Fibroblast of villous mesenchyme (primary cell): ENCODE results near the gene SS18L1. TPM values are rescaled to one million over a fixed set of nuclear protein-coding genes. Genes with fewer than 3 reads are reported as not detected.

Source experiments
- DNase-seq: peaks from one replicate; pipeline ENCODE4 v3.0.0-alpha.2; 2010; ENCODE audit warnings: low read depth
- H3K4me3 ChIP-seq: 2 replicates; pipeline ENCODE4 v1.5.1; 2011; ENCODE audit warnings: low read depth, mild to moderate bottlenecking, low read length
- total RNA-seq: library from RNA; depleted of rRNA; stranded (reverse); fragments of >200 nt; gene quantifications from 2 replicates; pipeline ENCODE4 v1.2.3, GENCODE V29; 2012
- TF ChIP-seq, protein P1 (sequence below): IDR thresholded peaks from 2 replicates; pipeline ENCODE4 v1.5.1; 2012; ENCODE audit warnings: low read depth, mild to moderate bottlenecking, low read length; ENCODE audit not compliant: insufficient read depth

Gene SS18L1
- total RNA-seq: 14.2 and 14.8 TPM in 2 replicates

GRCh38 chr20:62143081-62143956, at the start of gene SS18L1, which contains the start of gene PSMA7:
Gene SS18L1, plus strand, starts transcription at chr20:62143769. Its CDS starts 52 bp downstream, at chr20:62143821.
Gene PSMA7, minus strand, starts transcription at chr20:62143394. Its CDS starts 91 bp downstream, at chr20:62143303.
- TF ChIP-seq, protein P1, sequence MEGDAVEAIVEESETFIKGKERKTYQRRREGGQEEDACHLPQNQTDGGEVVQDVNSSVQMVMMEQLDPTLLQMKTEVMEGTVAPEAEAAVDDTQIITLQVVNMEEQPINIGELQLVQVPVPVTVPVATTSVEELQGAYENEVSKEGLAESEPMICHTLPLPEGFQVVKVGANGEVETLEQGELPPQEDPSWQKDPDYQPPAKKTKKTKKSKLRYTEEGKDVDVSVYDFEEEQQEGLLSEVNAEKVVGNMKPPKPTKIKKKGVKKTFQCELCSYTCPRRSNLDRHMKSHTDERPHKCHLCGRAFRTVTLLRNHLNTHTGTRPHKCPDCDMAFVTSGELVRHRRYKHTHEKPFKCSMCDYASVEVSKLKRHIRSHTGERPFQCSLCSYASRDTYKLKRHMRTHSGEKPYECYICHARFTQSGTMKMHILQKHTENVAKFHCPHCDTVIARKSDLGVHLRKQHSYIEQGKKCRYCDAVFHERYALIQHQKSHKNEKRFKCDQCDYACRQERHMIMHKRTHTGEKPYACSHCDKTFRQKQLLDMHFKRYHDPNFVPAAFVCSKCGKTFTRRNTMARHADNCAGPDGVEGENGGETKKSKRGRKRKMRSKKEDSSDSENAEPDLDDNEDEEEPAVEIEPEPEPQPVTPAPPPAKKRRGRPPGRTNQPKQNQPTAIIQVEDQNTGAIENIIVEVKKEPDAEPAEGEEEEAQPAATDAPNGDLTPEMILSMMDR: no peak
- peak; percentile 88 for DNase-seq
- H3K4me3 ChIP-seq: peak within 1 kb of the TSS; percentile 78

- DNase-seq: no peak
- TF ChIP-seq, protein P1: no peak
- no peak overlapping the region for H3K4me3 ChIP-seq
Observed at GRCh38 chr20:62096421-62097380, 46.9 kb upstream of the SS18L1 start.

DNA sequence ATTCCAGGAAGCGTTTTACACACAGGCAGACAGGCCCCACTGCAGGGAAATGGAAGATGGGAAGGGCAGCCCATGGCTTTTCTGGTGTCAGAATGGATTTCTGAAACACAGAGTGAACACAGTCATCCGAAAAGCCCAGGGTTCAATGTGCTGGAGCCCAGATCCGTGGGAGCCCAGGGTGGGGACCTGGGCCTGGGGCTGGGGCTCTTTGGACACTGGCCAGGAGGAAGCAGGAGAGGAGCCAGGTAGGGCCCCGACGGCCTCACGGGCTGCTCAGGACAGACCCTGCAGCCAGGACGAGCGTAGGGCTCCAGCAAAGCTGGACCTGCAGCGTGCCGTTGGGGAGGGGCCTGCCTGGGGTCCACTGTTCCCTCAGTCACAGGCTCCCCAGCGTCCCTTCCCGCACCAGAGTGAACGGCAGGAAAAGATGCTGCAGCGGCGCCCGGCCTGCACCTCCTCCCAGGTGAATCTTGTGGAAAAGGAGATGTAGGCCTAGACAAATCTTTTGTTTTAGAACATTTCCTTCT, 45.6 kb upstream of the SS18L1 start:
- H3K4me3 ChIP-seq: no peak overlapping the region
- TF ChIP-seq, protein P1: no peak
- no peak for DNase-seq

DNA sequence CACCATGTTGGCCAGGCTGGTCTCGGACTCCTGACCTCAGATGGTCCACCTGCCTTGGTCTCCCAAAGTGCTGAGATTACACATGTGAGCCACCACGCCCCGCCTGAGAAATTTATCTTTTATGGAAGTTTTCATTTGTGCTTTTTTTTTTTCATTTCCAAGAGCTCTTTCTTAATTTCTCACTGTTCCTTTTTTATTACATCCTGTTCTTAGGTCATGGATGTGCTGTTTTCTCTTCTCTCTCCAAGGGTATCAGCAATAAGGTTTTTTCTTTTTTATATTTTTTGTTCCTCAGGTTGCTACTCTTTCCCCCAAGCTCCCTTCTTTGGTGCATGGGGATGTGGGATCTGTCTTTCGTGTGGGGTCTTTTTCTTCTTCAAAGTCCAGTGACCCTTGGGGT, 42.5 kb upstream of the SS18L1 start:
- TF ChIP-seq, protein P1: no peak
- no peak for DNase-seq
- no peak overlapping the region for H3K4me3 ChIP-seq

DNA sequence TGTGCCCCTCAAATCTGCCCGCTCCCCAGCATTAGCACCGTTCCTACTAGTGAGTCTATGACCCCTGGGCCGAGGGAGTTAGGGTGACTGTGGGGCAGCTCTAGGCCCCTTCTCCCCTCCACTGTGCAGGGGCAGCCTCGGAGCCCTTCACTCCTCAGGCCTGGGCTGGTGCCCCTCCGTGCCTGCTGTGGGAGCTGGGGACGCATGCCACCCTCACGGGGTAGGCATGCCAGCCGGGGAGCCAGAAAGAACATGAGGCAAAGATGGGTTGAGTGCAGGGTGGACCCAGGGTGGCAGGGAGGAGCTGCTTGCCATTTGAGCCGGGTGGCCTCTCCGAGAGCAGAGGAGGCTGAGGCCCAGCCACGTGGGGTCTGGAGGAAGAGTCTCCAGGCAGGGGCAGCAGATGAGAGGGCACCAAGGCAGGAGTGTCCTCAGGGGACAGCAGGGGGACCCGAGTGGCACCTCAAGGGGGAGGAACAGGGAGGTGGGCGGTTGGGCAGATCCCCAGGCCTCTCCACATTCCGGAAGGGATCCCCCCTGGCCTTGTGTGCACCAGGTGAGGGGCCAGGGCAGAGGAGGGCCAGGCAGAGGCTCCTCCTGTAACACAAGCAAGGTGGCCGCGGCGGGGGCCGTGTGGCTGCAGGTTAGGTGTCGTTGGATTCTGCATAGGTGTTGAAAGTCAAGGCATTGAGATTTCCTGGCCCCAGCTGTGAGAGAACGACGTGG, 39.9 kb upstream of the SS18L1 start:
- H3K4me3 ChIP-seq: no peak overlapping the region
- TF ChIP-seq, protein P1: no peak
- DNase-seq: no peak
